ENCODE results near the gene NDUFAF3.

NDUFAF3 gene

DNA sequence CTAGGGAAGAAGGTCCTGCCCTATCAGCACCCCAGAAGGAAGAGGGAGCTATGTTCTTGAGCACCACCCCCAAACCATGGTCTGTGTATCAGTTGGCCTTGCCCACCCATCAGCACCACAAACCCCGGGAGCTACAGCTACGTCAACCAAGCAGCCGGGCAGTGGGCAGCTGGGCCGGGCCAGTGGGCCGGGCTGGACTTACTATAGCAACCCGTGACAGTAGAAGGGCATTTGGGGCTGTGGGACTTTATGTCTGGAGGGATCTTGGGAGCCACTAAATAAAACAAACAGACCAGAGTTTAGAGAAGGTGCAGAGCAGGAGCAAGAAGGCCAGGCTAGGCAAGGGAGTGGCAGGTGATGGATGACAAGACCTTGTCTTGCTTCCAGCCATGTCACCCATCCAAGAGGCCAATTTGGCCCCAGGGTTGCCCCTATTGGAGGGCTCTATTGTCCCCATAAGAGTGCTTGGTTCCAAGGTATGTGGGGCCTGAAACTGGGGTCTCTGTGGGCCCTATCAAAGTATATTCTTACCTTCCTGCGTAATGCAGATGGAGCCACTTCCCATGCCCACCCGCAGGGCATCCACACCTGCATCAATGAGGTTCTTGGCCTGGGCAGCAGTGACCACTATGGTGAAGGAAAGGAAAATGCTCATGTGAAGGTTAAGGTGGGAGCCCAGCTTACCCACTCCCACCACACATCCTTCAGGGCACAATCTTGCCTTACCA lies 4.0 kb downstream of the NDUFAF3 start:
- FAIRE-seq: no peak
- TF ChIP-seq, protein P1, sequence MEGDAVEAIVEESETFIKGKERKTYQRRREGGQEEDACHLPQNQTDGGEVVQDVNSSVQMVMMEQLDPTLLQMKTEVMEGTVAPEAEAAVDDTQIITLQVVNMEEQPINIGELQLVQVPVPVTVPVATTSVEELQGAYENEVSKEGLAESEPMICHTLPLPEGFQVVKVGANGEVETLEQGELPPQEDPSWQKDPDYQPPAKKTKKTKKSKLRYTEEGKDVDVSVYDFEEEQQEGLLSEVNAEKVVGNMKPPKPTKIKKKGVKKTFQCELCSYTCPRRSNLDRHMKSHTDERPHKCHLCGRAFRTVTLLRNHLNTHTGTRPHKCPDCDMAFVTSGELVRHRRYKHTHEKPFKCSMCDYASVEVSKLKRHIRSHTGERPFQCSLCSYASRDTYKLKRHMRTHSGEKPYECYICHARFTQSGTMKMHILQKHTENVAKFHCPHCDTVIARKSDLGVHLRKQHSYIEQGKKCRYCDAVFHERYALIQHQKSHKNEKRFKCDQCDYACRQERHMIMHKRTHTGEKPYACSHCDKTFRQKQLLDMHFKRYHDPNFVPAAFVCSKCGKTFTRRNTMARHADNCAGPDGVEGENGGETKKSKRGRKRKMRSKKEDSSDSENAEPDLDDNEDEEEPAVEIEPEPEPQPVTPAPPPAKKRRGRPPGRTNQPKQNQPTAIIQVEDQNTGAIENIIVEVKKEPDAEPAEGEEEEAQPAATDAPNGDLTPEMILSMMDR (IDR thresholded peaks at IDR 0.05; ENCODE audit: insufficient read depth, missing control alignments): no peak
- DNase-seq (ENCODE audit: insufficient read length, low spot score): no peak

DNA sequence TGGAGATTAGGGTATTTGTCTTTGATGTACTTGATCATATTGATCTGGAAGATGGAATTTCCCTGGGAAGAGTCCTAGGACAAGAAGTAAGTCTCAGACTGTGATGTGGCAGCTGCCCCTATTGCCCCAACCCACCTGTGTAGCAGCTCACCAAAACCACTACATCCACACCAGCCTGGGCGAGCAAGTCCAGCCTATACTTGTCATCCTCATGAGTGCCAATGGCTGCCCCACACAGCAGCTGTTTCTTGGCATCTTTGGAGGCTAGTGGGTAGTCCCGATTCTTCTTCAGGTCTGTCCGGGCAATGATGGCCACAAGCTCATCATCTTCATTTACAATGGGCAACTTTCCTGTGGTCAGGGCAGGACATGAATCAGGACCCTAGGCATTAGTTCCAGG lies 4.6 kb downstream of the NDUFAF3 start:
- DNase-seq (ENCODE audit: insufficient read length, low spot score) (no peak), FAIRE-seq (no peak)
- TF ChIP-seq, protein P1 (IDR thresholded peaks at IDR 0.05; ENCODE audit: insufficient read depth, missing control alignments): no peak

DNA sequence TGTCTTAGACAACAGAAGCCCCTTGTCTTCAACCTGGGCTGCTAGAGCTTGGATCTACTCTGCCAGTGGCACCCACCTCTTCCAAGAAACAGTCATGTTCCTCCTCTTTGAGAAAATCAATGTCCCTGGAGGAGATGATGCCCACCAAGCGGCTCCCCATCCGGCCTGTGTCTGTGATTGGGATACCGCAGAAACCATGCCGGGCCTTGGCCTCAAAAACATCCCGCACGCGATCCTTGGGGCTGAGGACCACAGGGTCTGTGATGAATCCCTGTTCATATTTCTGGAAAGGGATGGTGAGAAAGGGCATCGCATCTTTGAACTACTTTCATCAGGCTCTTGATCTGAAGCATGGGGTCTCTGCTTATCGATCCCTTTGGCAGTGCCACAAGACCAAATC lies 5.7 kb downstream of the NDUFAF3 start:
- DNase-seq (ENCODE audit: insufficient read length, low spot score): no peak
- FAIRE-seq: no peak

DNA sequence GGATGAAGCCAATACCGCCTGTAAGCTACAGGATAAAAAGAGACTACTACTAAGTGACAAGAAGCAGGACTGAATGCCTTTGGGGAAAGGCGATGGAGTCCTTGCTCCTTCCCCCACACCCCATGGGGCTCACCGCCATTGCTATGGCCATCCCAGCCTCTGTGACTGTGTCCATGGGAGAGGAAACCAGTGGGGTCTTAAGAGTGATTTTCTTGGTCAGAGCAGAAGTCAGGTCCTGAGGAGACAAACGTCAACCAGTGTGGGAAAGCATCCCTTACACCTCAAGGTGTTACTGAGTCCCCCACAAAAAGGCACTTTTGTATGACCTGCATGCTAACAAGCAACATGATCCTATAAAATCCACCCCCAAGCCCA lies 6.4 kb downstream of the NDUFAF3 start:
- DNase-seq (ENCODE audit: insufficient read length, low spot score) (no peak), FAIRE-seq (no peak)
- TF ChIP-seq, protein P1 (IDR thresholded peaks at IDR 0.05; ENCODE audit: insufficient read depth, missing control alignments): no peak

More for the DNA sequence above, 5.7 kb downstream of the NDUFAF3 start:
- TF ChIP-seq, protein P1 (IDR thresholded peaks at IDR 0.05; ENCODE audit: insufficient read depth, missing control alignments): no peak

DNA sequence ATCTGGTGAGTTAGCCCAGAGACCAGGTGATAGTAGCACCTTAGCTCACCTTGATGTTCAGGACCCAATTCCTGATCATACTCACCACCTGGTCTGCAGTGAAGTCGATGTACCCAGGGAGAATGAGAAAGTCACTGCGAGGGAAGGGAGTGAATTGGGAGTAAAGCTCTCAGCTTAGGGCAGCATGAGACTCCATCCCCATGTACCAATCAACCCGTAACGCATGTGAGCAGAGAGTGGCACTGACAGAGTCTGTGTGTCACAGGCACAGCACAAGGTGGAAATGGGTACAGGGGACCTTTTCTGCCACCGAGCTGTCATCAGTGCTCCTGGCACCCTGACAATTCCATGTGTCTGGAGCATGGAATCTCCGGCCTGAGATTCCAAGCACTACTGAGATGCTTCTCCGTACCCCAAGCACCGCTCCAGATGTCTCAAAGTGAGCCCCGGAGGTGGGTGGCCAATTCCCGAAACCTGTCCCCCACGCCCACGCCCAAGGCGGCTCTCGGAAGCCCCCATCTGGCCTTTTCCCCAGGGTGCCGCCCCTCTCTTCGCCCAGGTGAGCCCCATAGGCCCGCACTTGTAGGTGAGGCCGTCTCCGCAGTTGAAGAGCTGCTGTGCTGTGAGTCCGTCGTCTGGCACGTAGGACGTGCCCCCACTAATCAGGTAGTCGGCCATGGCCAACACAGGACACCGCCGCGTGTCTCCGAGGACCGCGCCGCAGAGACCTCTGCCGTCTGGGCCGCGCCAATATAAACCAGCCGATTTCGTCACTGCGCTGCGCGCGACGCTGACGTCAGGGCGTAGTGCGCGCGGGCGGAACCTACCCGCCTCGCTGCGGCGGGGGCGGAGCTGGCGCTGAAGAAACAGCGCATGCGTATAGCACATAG lies 7.0 kb downstream of the NDUFAF3 start, which contains the start of gene IMPDH2:
TSS of gene IMPDH2 (minus strand) at position 726 of the 890 bp plus-strand sequence. CDS start at position 678, 48 bp downstream.
- TF ChIP-seq, protein P1 (IDR thresholded peaks at IDR 0.05; ENCODE audit: insufficient read depth, missing control alignments): peak; percentile 18
- no peak for DNase-seq (ENCODE audit: insufficient read length, low spot score)
- no peak for FAIRE-seq

DNA sequence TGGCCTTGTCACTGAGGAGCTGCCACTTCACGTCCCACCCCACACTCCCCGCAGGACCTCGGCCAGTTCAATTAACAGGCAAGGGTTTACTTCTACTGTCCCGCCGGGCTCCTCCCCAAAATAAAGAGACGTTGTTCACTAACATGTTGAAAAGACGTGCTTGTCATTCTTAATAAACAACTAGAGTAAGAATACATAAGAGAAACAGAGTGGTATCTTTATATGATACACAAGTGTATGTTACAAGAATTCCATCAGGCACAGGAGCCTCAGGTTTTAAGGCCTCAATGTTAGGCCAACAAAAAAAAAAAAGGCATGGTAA lies 7.6 kb downstream of the NDUFAF3 start:
- no peak for FAIRE-seq
- no peak for DNase-seq (ENCODE audit: insufficient read length, low spot score)

More for the DNA sequence above, 7.6 kb downstream of the NDUFAF3 start:
- TF ChIP-seq, protein P1 (IDR thresholded peaks at IDR 0.05; ENCODE audit: insufficient read depth, missing control alignments): no peak

All from D721Med (cell line).